Measurements from ENCODE around the gene MGAT5.

Gene MGAT5

DNA sequence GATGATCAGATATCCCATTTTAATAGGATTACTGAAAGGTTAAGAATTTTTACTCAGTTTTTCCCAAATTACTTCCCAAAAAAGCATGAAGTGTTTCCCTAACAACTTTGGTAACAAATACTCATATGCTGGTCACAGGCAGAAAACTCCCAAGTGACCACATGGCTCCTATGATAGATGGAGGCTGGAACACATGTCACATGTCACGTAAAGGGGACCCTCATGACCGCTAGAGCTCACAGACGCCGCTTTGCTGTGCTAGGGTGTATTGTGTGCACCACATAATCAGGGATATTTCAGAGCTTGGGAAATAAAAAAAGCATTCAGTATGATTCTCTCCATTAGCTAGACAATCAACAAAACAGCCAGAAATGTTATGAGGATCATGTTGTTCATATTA lies 236.7 kb downstream of the MGAT5 start:
- no peak for DNase-seq

DNA sequence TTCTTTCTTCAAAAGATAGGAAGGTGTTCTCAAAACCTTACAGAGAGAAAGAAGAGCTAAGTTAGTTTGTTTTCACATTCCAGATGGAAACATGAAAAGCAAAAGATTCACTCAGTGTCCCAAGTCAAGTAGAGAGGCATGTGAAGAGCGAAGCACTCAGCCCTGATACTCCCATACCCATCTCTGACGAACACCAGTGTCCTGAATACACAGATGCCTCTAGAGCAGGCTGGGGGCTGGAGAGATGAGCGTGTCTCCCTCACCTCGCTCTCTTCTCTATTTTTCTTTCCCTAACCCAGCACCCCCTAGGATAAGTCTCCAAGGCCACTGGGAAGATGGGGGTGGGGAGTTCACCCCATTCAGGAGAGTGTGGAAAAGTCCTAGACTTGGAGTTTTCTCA lies 237.2 kb downstream of the MGAT5 start:
- DNase-seq, result no peak

GRCh38 chr2:134491771-134492441 lies 238.0 kb downstream of the MGAT5 start:
- no peak for DNase-seq

DNA sequence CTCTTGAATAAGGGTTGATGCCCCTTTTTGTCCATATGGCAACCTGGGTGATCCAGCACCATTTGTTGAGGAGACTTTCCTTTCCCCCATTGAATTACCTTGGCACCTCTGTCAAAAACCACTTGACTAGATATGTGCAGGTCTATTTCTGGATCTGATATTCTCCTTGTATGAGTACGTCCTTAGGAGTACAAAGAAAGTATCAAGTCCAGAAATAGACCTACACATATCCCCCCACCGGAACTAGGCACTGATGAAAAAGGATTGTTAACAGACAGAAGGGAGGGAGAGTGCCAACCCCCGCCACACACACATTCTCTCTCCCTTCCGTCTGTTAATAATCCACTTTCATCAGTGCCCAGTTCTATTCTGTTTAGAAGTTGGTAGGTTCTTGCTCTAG lies 239.9 kb downstream of the MGAT5 start:
- no peak for DNase-seq

GRCh38 chr2:134498654-134499053 lies 244.8 kb downstream of the MGAT5 start:
- DNase-seq, result no peak

DNA sequence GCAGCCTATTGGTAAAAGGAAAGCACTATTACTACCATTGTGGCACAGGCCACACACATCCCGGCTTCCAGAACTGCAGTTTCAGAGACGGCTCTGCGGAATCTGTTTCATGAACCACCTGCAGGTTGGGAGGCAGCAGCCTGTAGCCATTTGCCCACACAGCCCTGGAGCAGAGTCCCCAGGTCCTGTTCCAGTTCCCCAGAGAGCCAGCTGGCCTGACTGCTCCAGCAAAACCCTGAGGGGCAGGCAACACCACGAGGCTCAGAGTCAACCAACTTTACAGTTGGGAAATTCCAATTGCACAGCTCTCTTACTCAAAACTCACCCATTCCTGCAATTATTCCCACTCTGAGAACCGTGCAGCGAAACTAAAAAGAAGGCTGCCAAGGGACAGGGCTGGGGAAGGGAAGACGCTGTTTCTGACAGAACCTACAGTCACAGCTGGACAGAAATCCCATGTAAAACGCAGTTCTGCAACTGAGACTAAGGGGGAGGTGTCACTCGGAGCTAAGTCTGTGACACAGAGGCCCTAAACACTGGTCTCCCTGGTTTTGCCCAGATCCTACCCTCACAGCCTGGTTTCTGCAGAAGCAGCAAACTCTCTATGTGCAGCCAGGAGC lies 245.5 kb downstream of the MGAT5 start:
- DNase-seq, result no peak

GRCh38 chr2:134500211-134500935 lies 246.5 kb downstream of the MGAT5 start:
- no peak for DNase-seq

- no peak for DNase-seq
Measured at GRCh38 chr2:134501476-134502091, 247.7 kb downstream of the MGAT5 start.

DNA sequence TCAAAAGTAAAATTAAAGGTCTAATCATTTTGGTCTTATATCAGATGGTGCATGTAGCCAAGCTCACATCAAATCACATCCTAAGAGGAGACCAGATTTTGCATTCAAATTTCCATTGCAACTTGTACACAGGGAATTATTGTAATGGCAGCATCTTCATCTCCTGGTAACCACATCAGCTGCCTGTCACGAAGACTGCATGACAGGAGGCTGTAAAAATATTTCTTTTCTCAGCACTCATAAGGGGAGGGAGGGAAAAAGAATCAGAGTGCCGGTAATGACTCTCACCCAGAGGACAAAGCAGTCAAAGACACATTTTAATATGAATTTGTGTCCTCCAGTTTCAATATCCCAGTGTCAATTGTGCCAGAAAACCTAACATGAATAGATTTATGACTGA lies 248.2 kb downstream of the MGAT5 start:
- no peak for DNase-seq
